ENCODE results near the gene PLEKHH2. TPM values are rescaled to one million over a fixed set of nuclear protein-coding genes. Genes with fewer than 3 reads are reported as not detected.

The PLEKHH2 gene
- total RNA-seq, 1 experiment from 2014 or later: 0.93 TPM

GRCh38 chr2:43745457-43745856, 108.4 kb downstream of the PLEKHH2 start:
- H3K9me3 Mint-ChIP-seq (ENCODE audit: unreplicated experiment): no peaks in the 10 kb centered on the region
- intact Hi-C loops (cut with micrococcal nuclease): no loop called here
- H3K36me3 Mint-ChIP-seq (ENCODE audit: insufficient read depth, unreplicated experiment): no peaks in the 10 kb centered on the region
- no peak for DNase-seq (ENCODE audit: unreplicated experiment)
- no peak overlapping the region for H3K27ac Mint-ChIP-seq (ENCODE audit: low read depth, unreplicated experiment)
- TF ChIP-seq CTCF (IDR thresholded peaks at IDR 0.05; ENCODE audit: unreplicated experiment): no peak
- ChIA-PET POLR2A (no interaction called here), CTCF (interaction anchor here (1.0 kb wide), 1 partner anchor 133 kb away, joined by 3 read pairs; no protein-coding TSS in a partner anchor)
- no peaks in the 10 kb centered on the region for H3K27me3 Mint-ChIP-seq (ENCODE audit: insufficient read depth, unreplicated experiment)
- BruUV-seq (replicated peaks): no TSS peak
- H3K4me1 Mint-ChIP-seq (ENCODE audit: insufficient read depth, unreplicated experiment): no peaks in the 10 kb centered on the region
- no peak overlapping the region for H3K4me3 Mint-ChIP-seq (ENCODE audit: unreplicated experiment)

GRCh38 chr2:43748333-43748732, 111.3 kb downstream of the PLEKHH2 start:
- TF ChIP-seq CTCF (IDR thresholded peaks at IDR 0.05; ENCODE audit: unreplicated experiment): no peak
- ChIA-PET CTCF (no interaction called here), POLR2A (no interaction called here)
- Mint-ChIP-seq H3K27me3 (ENCODE audit: insufficient read depth, unreplicated experiment) (no peaks in the 10 kb centered on the region), H3K27ac (ENCODE audit: low read depth, unreplicated experiment) (no peak overlapping the region), H3K4me3 (ENCODE audit: unreplicated experiment) (no peak overlapping the region), H3K36me3 (ENCODE audit: insufficient read depth, unreplicated experiment) (no peaks in the 10 kb centered on the region), H3K4me1 (ENCODE audit: insufficient read depth, unreplicated experiment) (no peaks in the 10 kb centered on the region), H3K9me3 (ENCODE audit: unreplicated experiment) (no peaks in the 10 kb centered on the region)
- no peak for DNase-seq (ENCODE audit: unreplicated experiment)
- intact Hi-C loops (cut with micrococcal nuclease): no loop called here
- no TSS peak for BruUV-seq (replicated peaks)

GRCh38 chr2:43749583-43749982, 112.5 kb downstream of the PLEKHH2 start:
- no peak overlapping the region for H3K4me3 Mint-ChIP-seq (ENCODE audit: unreplicated experiment)
- no peaks in the 10 kb centered on the region for H3K4me1 Mint-ChIP-seq (ENCODE audit: insufficient read depth, unreplicated experiment)
- no TSS peak for BruUV-seq (replicated peaks)
- CTCF ChIA-PET: interaction anchor here (1.5 kb wide), 1 partner anchor 921 kb away, joined by 4 read pairs; no protein-coding TSS in a partner anchor
- no peaks in the 10 kb centered on the region for H3K27me3 Mint-ChIP-seq (ENCODE audit: insufficient read depth, unreplicated experiment)
- intact Hi-C loops (cut with micrococcal nuclease): no loop called here
- H3K9me3 Mint-ChIP-seq (ENCODE audit: unreplicated experiment): no peaks in the 10 kb centered on the region
- no peak for DNase-seq (ENCODE audit: unreplicated experiment)
- POLR2A ChIA-PET: interaction anchor here (0.7 to 1.3 kb wide), 2 partner anchors 25 to 948 kb away, joined by 3 to 4 read pairs; partner anchors contain the start of gene DYNC2LI1
- no peak overlapping the region for H3K27ac Mint-ChIP-seq (ENCODE audit: low read depth, unreplicated experiment)
- TF ChIP-seq CTCF (IDR thresholded peaks at IDR 0.05; ENCODE audit: unreplicated experiment): no peak
- no peaks in the 10 kb centered on the region for H3K36me3 Mint-ChIP-seq (ENCODE audit: insufficient read depth, unreplicated experiment)

- CTCF ChIA-PET: interaction anchor here (0.7 kb wide), 1 partner anchor 143 kb away, joined by 5 read pairs; no protein-coding TSS in a partner anchor
- no TSS peak for BruUV-seq (replicated peaks)
Measured at GRCh38 chr2:43751476-43751990, 114.5 kb downstream of the PLEKHH2 start.

More at GRCh38 chr2:43751476-43751990, 114.5 kb downstream of the PLEKHH2 start:
- intact Hi-C loops (cut with micrococcal nuclease): no loop called here
- Mint-ChIP-seq H3K4me3 (ENCODE audit: unreplicated experiment) (no peak overlapping the region), H3K9me3 (ENCODE audit: unreplicated experiment) (no peaks in the 10 kb centered on the region), H3K36me3 (ENCODE audit: insufficient read depth, unreplicated experiment) (no peaks in the 10 kb centered on the region), H3K27me3 (ENCODE audit: insufficient read depth, unreplicated experiment) (no peaks in the 10 kb centered on the region), H3K4me1 (ENCODE audit: insufficient read depth, unreplicated experiment) (no peaks in the 10 kb centered on the region), H3K27ac (ENCODE audit: low read depth, unreplicated experiment) (no peak overlapping the region)
- DNase-seq (ENCODE audit: unreplicated experiment): no peak
- POLR2A ChIA-PET: interaction anchor here (0.6 to 1.2 kb wide), 3 partner anchors 19 to 210 kb away, joined by 3 to 4 read pairs (median 3); no protein-coding TSS in a partner anchor
- no peak for TF ChIP-seq CTCF (IDR thresholded peaks at IDR 0.05; ENCODE audit: unreplicated experiment)
